ENCODE measurements around the gene FLT1. TPM values are rescaled to one million over a fixed set of nuclear protein-coding genes. Genes with fewer than 3 reads are reported as not detected.

Gene FLT1
- total RNA-seq, 4 donors from 2014 or later = 11.1 to 37.9 (median 21.7) TPM

GRCh38 chr13:28394422-28394821 lies 100.5 kb downstream of the FLT1 start:
- H3K27me3 ChIP-seq = peaks cover 8% of the 10 kb centered on the region
- WGBS, 2 donors (ENCODE audit: low coverage in 1 of 2) = 60 to 100% methylated on average over 1 to 4 of the region's 4 CpGs
- H3K9me3 ChIP-seq = no peaks in the 10 kb centered on the region
- no peaks in the 10 kb centered on the region for H3K4me1 ChIP-seq
- peak; percentile 49 for ATAC-seq
- no peak overlapping the region for H3K4me3 ChIP-seq
- peak overlapping the region in 1 of 4 donors; percentile 20 for H3K27ac ChIP-seq
- no peaks in the 10 kb centered on the region for H3K36me3 ChIP-seq
- TF ChIP-seq EP300 (IDR thresholded peaks at IDR 0.05) = no peak
- TF ChIP-seq, protein P1, sequence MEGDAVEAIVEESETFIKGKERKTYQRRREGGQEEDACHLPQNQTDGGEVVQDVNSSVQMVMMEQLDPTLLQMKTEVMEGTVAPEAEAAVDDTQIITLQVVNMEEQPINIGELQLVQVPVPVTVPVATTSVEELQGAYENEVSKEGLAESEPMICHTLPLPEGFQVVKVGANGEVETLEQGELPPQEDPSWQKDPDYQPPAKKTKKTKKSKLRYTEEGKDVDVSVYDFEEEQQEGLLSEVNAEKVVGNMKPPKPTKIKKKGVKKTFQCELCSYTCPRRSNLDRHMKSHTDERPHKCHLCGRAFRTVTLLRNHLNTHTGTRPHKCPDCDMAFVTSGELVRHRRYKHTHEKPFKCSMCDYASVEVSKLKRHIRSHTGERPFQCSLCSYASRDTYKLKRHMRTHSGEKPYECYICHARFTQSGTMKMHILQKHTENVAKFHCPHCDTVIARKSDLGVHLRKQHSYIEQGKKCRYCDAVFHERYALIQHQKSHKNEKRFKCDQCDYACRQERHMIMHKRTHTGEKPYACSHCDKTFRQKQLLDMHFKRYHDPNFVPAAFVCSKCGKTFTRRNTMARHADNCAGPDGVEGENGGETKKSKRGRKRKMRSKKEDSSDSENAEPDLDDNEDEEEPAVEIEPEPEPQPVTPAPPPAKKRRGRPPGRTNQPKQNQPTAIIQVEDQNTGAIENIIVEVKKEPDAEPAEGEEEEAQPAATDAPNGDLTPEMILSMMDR (IDR thresholded peaks at IDR 0.05) = no peak
- no peak for TF ChIP-seq POLR2AphosphoS5 (IDR thresholded peaks at IDR 0.05)
- TF ChIP-seq POLR2A (IDR thresholded peaks at IDR 0.05) = no peak

- Histone ChIP-seq H3K4me1 (no peaks in the 10 kb centered on the region), H3K4me3 (no peak overlapping the region), H3K27ac (peak overlapping the region in 2 of 4 donors; percentile 10 to 31), H3K9me3 (no peaks in the 10 kb centered on the region), H3K27me3 (peaks cover 21% of the 10 kb centered on the region), H3K36me3 (no peaks in the 10 kb centered on the region)
- no peak for ATAC-seq
- TF ChIP-seq POLR2AphosphoS5 (IDR thresholded peaks at IDR 0.05) = no peak
- no peak for TF ChIP-seq POLR2A (IDR thresholded peaks at IDR 0.05)
- TF ChIP-seq EP300 (IDR thresholded peaks at IDR 0.05) = no peak
- TF ChIP-seq, protein P1 (IDR thresholded peaks at IDR 0.05) = no peak
- WGBS, 2 donors (ENCODE audit: low coverage in 1 of 2) = 59 to 70% methylated on average over 3 to 5 of the region's 5 CpGs
Measured at GRCh38 chr13:28392896-28393505, 101.9 kb downstream of the FLT1 start.

DNA sequence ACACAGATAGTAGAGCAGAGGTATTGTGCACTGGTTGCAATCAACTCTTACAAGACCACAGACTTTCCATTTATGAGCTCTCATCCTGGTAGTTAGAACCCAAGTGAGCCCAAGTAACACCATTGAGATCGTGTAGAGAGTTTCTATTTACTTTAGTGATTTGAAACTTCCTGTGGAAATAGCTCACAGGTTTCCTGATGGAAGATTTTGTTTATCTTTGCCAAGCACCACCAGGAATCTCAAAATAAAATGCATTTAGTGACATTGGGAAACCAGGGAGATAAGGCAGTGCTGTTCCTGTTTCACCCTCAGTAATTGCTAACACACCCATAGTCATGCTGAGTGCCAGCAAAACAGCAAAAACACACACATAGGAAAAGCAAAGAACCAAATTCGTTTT lies 102.5 kb downstream of the FLT1 start:
- 17 to 44% methylated on average over 2 of the region's 2 CpGs for WGBS, 2 donors (ENCODE audit: low coverage in 1 of 2)
- TF ChIP-seq, protein P1 (IDR thresholded peaks at IDR 0.05) = no peak
- TF ChIP-seq EP300 (IDR thresholded peaks at IDR 0.05) (no peak), POLR2A (IDR thresholded peaks at IDR 0.05) (no peak)
- Histone ChIP-seq H3K27me3 (peaks cover 21% of the 10 kb centered on the region), H3K4me3 (no peak overlapping the region), H3K27ac (peak overlapping the region in 2 of 4 donors; percentile 30 to 35), H3K4me1 (no peaks in the 10 kb centered on the region), H3K9me3 (no peaks in the 10 kb centered on the region), H3K36me3 (no peaks in the 10 kb centered on the region)
- ATAC-seq = peak; percentile 65

DNA sequence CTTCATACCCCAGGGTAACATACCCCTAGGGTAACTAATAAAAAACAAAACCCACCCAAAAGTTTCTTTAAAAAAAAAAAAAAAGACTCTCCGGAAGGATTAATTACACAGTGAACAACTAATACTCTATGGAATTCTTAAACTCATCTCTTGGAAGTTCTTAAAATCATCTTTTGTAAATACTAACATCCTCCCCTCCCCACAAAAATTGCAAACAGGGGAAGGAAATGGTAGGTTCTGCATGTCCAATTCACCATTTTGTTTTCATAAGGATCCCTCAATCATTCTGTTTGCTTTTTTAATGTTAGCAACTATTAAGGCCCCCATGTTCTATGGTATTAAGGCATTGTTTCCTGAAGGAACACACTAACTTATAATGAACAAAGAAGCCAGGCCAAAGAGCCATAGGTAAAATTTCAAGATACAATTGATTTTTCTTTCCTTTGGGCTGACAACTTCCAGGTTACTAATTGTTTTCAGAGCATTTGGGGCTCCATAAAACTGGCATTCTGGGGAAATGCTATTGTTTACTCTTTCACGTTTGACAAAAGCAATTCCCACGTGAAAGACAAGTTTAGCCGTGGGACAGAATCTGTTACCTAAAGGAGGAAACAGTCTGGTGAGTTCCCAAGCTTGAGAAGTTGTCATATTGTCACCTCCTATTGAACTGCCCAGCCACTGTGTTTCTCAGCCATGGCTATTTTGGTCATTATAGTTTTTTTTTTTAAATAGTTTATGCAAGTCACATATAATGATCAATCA lies 107.0 kb downstream of the FLT1 start:
- H3K9me3 ChIP-seq = no peaks in the 10 kb centered on the region
- H3K27ac ChIP-seq = no peak overlapping the region
- H3K4me1 ChIP-seq = no peaks in the 10 kb centered on the region
- 59 to 72% methylated on average over 4 of the region's 4 CpGs for WGBS, 2 donors (ENCODE audit: low coverage in 1 of 2)
- no peak overlapping the region for H3K4me3 ChIP-seq
- H3K36me3 ChIP-seq = no peaks in the 10 kb centered on the region
- TF ChIP-seq POLR2A (IDR thresholded peaks at IDR 0.05) (no peak), POLR2AphosphoS5 (IDR thresholded peaks at IDR 0.05) (no peak), EP300 (IDR thresholded peaks at IDR 0.05) (no peak)
- TF ChIP-seq, protein P1 (IDR thresholded peaks at IDR 0.05) = no peak
- H3K27me3 ChIP-seq = peaks cover 29% of the 10 kb centered on the region
- ATAC-seq = no peak

GRCh38 chr13:28385362-28385761 lies 109.6 kb downstream of the FLT1 start:
- TF ChIP-seq POLR2A (IDR thresholded peaks at IDR 0.05) (no peak), EP300 (IDR thresholded peaks at IDR 0.05) (no peak), POLR2AphosphoS5 (IDR thresholded peaks at IDR 0.05) (no peak)
- TF ChIP-seq, protein P1 (IDR thresholded peaks at IDR 0.05) = no peak
- H3K9me3 ChIP-seq = no peaks in the 10 kb centered on the region
- no peak for ATAC-seq
- H3K27me3 ChIP-seq = peaks cover 25% of the 10 kb centered on the region
- WGBS, 2 donors (ENCODE audit: low coverage in 1 of 2) = 50 to 55% methylated on average over 1 of the region's 1 CpG
- no peak overlapping the region for H3K27ac ChIP-seq
- H3K4me1 ChIP-seq = no peaks in the 10 kb centered on the region
- no peak overlapping the region for H3K4me3 ChIP-seq
- no peaks in the 10 kb centered on the region for H3K36me3 ChIP-seq
